Measurements from ENCODE around the gene OCIAD2. TPM values are rescaled to one million over a fixed set of nuclear protein-coding genes. Genes with fewer than 3 reads are reported as not detected.

The OCIAD2 gene
- total and polyA plus RNA-seq, 2 of the 8 experiments (the other 6 are each of a cell fraction or from before 2014, with no cell fraction given) = 105 to 122 TPM

DNA sequence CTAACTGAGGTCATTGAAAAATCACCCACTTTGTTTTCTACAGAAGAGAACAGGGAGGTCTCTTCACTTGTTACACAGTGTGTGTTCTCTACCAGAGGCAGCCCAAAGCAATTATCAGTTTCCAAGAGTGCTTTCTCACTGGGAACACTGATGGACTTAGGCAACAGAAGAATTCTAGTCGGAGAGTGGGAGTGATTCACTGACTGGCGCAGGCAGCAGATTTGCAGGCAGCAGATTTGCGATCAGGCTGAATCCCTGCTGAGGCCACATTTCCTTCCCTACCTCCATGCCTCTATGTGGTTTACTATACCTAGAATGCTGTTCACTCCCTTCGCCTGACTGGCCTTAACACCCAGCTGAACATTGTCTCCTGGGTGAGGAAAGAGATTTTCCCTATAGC, 6.6 kb downstream of the OCIAD2 start (continued):
- TF ChIP-seq, protein P1, sequence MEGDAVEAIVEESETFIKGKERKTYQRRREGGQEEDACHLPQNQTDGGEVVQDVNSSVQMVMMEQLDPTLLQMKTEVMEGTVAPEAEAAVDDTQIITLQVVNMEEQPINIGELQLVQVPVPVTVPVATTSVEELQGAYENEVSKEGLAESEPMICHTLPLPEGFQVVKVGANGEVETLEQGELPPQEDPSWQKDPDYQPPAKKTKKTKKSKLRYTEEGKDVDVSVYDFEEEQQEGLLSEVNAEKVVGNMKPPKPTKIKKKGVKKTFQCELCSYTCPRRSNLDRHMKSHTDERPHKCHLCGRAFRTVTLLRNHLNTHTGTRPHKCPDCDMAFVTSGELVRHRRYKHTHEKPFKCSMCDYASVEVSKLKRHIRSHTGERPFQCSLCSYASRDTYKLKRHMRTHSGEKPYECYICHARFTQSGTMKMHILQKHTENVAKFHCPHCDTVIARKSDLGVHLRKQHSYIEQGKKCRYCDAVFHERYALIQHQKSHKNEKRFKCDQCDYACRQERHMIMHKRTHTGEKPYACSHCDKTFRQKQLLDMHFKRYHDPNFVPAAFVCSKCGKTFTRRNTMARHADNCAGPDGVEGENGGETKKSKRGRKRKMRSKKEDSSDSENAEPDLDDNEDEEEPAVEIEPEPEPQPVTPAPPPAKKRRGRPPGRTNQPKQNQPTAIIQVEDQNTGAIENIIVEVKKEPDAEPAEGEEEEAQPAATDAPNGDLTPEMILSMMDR (IDR thresholded peaks at IDR 0.05; ENCODE audit: control extremely low read depth in 1 of 3, insufficient read depth in 1 of 3, low read depth in 1 of 3, low read length in 3 of 3) = no peak
- TF ChIP-seq, protein P2, sequence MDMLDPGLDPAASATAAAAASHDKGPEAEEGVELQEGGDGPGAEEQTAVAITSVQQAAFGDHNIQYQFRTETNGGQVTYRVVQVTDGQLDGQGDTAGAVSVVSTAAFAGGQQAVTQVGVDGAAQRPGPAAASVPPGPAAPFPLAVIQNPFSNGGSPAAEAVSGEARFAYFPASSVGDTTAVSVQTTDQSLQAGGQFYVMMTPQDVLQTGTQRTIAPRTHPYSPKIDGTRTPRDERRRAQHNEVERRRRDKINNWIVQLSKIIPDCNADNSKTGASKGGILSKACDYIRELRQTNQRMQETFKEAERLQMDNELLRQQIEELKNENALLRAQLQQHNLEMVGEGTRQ (IDR thresholded peaks at IDR 0.05; ENCODE audit: low read length) = no peak
- TF ChIP-seq HDAC2 (IDR thresholded peaks at IDR 0.05; ENCODE audit: borderline replicate concordance in 1 of 2, low read depth in 2 of 2, low read length in 2 of 2) (no peak), EGR1 (IDR thresholded peaks at IDR 0.05; ENCODE audit: borderline replicate concordance, low read depth, low read length) (no peak), MAFK (IDR thresholded peaks at IDR 0.05; ENCODE audit: low read depth, low read length) (no peak), CBX8 (IDR thresholded peaks at IDR 0.05; ENCODE audit: borderline replicate concordance, low read depth, low read length) (no peak), GTF2F1 (IDR thresholded peaks at IDR 0.05; ENCODE audit: borderline replicate concordance, low read depth, low read length) (no peak), CHD2 (IDR thresholded peaks at IDR 0.05; ENCODE audit: low read length) (no peak), JUND (IDR thresholded peaks at IDR 0.05; ENCODE audit: low read length) (no peak)
- TF ChIP-seq, protein P3, sequence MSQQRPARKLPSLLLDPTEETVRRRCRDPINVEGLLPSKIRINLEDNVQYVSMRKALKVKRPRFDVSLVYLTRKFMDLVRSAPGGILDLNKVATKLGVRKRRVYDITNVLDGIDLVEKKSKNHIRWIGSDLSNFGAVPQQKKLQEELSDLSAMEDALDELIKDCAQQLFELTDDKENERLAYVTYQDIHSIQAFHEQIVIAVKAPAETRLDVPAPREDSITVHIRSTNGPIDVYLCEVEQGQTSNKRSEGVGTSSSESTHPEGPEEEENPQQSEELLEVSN (IDR thresholded peaks at IDR 0.05) = no peak
